ENCODE results near the gene CNTNAP2. TPM values are rescaled to one million over a fixed set of nuclear protein-coding genes. Genes with fewer than 3 reads are reported as not detected.

The CNTNAP2 gene
- total RNA-seq, 1 donor from 2014 or later, result 0.49 TPM

DNA sequence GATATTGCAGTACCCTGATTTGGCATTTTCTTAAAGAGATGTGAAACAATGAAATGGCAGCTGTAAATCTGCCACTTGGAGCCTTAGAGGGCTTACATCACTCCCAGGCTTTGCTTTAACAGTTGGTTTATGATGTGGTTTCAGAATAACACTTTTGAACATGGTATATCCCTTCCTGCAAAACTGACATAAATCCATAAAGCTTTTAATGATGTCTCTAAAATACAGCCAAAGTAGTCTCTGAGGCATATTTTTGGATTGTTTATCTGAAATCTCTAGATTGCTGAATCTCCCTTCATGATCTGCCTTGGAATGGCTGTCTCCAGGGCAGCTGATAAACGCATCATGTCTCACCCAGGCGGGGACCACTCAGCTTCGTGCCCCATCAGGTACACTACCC is 2096.1 kb downstream of the CNTNAP2 start:
- ATAC-seq (no peak), DNase-seq (ENCODE audit: low spot score) (no peak)
- intact Hi-C loops (cut with DNase I), result no loop called here

DNA sequence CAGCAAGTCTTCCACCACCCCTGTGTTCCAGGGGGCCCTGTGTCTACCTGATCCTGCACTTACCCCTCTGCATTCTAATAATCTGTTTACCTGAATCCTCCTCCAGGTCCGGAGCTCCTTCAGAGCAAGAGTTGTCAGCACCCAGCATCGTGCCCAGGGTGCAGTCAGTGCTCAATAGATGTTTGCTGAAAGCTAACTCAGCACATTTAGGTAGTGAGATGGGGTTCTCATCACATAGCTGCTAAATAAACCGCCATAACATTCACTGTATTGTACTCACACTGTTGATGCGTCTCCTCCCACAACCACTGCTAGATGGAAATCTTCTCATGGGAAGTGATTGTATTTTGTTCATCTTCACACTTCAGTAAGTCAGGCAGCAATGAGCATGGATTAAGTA is 2097.5 kb downstream of the CNTNAP2 start:
- ATAC-seq (peak; percentile 10), DNase-seq (ENCODE audit: low spot score) (no peak)
- intact Hi-C loops (cut with DNase I), result no loop called here

DNA sequence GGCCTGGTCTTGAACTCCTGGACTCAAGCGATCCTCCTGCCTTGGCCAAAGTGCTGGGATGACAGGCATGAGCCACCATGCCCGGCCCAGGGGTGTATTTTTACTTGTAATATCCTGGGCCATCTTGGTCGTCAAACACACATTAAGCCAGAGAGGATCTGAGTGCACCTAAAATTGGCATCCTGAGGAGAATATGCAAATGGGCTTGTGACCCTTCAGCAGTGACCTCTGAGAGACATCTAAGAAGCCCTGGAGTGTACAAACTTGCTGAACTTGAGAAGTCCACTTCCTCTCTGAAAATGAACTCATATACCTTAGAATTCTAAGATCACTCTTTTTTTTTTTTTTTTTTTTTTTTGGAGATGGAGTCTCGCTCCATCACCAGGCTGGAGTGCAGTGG is 2102.0 kb downstream of the CNTNAP2 start:
- no peak for ATAC-seq
- intact Hi-C loops (cut with DNase I), result no loop called here
- no peak for DNase-seq (ENCODE audit: low spot score)

DNA sequence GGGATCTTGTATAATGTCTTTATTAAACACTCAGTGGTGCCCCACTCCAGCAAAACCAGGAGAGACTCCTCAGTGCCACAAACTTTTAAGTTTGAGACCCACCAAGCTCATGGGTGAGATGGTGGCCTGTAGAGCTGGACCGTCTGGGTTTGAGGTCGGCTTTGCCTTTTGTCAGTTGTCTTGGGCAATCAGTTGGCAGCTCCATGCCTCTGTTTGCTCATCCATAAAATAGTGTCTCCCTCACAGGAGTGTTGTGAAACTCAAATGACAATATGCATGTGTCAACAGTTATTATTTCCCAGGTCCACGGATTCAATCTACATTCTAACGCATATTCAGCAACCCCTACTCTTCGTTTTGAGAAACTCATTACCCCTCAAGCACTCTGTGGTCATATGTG is 2106.1 kb downstream of the CNTNAP2 start:
- DNase-seq (ENCODE audit: low spot score), result no peak
- intact Hi-C loops (cut with DNase I), result no loop called here
- ATAC-seq, result no peak

DNA sequence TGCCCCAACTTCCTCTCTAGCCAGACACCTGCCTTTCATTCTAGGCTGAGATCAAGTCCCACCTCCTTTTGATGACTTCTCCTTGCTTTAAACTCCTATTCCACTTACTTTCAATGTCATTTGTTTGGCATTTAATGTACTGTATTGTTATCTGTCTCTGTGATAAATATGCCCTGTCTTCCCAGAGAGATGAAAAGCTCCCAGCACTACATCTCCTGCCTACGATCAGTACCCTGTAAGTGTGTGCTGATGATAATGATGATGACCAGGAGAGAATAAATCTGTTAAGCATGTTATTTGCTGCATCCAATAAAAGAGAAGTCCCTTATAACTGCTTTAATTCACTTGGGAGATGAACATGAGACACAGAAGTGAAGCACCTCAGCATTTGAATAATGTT is 2106.6 kb downstream of the CNTNAP2 start:
- intact Hi-C loops (cut with DNase I), result no loop called here
- no peak for ATAC-seq
- no peak for DNase-seq (ENCODE audit: low spot score)

DNA sequence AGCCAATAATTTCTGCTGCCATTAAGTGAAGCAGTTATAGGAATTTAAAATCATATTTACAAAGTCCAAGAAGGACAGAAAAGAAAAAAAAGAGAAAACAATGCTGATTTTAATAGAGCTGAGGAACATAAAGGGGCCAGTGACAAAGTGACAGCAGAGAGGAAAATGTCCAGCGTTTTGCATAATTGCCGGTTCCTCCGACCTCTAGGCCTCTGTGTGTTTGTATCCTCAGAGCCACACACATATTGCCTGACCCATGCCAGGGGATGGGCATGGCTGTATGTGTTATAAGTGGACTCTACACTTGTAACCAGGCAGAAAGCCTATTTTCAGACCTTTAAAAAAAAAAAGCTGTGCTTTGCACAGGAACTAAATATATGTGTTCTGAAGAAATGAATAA is 2107.1 kb downstream of the CNTNAP2 start:
- ATAC-seq, result no peak
- intact Hi-C loops (cut with DNase I), result no loop called here
- DNase-seq (ENCODE audit: low spot score), result no peak

DNA sequence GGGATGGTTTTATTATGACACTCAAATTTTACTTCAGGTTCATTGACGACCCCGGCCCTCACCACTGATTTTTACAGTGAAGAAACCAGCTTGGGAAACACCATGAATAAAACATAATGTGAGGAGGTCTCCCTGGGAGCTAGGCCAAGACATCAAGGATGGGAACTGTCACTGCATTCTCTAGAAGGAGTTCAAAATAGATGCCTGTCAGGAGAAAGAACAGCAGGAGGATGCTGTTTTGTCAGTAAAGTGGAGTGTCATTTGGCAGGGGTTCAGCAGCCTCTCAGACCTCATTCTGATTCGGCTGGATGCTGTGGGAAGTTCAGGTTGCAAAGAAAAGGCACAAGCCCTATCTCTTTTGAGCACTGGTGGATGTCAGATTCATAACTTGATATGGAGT is 2113.7 kb downstream of the CNTNAP2 start:
- DNase-seq (ENCODE audit: low spot score) (no peak), ATAC-seq (no peak)
- intact Hi-C loops (cut with DNase I), result no loop called here

DNA sequence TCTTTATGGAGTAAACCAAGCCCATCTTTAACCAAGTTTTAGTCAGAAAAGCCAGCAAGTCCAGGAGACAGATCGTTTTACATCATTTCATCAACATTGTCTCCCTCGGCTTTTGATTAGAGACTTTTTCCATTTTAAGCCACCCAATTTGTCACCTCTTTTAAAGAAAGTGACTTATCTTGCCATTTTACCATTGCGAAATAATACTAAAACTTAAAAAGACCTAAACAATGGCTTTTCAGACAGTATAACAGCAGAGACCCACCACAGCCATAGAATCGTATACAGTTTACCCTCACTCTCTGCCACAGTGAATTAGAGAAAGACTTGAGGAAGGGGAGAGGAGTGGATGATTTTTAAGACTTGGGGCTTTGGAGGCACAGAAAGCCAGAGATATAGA is 2114.3 kb downstream of the CNTNAP2 start:
- DNase-seq (ENCODE audit: low spot score), result no peak
- no peak for ATAC-seq
- intact Hi-C loops (cut with DNase I), result no loop called here

DNA sequence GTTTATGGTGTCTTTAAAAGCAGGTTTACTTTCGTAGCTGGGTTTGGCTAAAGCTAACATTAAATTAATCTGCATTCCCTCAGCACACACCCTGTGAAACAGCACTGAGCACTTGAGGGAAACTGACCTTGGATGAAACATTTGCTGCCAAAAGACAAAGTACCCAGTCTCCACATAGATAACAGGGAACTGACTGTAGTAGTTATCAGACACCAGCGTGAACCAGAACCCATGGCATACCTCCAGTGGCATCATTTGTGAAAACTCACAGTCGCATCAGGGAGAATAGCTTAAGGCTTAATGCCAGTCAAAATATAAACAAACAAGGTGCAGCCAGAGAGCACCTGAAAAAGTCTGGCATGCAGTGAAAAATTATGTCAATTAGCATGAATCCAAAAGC is 2116.2 kb downstream of the CNTNAP2 start:
- DNase-seq (ENCODE audit: low spot score) (no peak), ATAC-seq (no peak)
- intact Hi-C loops (cut with DNase I), result no loop called here

DNA sequence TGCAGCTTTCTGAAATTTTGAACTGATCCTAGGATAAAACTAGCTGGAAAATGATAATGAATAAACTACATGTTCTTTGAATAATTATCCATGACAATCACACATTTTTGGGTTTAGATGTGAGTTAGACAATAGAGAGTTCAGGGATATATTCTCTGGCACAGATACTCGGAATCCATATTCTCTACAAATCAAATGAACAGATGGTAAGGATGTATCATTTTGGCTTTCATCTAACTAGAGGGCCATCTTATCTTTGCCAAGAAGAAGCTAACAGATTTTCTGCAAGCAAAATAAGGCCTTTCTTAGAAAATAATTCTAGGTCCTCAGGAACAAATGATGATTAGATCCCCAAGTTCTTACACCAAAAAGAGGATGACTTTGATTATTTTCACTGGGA is 2118.1 kb downstream of the CNTNAP2 start:
- no peak for ATAC-seq
- DNase-seq (ENCODE audit: low spot score), result no peak
- intact Hi-C loops (cut with DNase I), result no loop called here

DNA sequence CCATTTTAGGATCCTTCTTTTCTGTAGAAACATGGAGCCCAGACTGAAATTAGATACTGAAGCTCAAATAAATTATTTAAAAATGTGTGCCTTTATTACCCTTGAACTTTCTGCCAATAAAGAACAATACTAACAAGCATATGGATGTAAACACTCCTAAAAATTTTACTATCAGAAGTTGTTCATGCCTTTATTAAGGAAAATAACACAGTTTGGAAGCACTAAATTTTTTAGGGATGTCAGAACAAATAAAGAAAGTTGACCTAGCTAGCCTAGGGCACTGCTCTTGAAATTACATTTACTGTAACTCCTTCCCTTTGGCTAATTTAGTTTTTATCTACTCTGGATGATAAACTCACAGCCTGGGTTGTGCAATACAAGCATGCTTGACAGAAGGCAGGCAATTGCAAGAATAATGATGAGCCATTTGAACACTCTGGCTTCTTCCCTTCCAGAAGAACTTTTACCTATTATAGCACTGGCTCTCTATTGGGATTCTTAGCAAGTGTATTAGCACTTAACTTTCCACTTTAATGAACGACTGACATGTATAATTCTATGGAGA is 2122.2 kb downstream of the CNTNAP2 start:
- intact Hi-C loops (cut with DNase I), result no loop called here
- ATAC-seq (peak; percentile 38), DNase-seq (ENCODE audit: low spot score) (no peak)

DNA sequence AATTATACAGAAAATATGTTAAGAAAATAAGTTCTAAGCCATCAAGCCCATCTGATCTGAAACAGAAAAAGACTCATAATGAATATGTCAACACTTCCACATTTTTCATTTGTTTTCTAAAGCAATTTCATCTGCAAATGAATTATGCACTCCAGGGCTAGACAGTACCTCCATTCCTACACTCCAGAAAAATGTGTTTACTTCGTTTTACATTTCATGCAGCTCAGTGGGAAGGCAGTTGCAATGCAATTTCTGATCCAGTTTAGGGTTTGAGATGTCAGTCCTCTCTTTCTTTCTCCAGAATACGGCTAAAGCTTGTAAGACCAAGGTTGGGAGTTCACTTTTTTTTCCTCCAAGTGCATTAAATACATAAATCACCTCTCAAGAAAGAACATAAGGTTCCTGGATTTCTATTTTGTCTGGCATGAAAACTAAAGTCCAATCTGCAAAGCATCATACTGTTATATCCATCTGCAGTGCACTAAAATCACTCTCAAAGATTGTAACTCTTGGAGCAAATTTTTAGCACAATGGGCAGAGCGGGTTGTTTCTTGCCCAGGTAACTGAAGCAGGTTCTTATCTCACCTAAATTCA is 2125.2 kb downstream of the CNTNAP2 start:
- intact Hi-C loops (cut with DNase I), result no loop called here
- no peak for DNase-seq (ENCODE audit: low spot score)
- ATAC-seq, result peak; percentile 13

DNA sequence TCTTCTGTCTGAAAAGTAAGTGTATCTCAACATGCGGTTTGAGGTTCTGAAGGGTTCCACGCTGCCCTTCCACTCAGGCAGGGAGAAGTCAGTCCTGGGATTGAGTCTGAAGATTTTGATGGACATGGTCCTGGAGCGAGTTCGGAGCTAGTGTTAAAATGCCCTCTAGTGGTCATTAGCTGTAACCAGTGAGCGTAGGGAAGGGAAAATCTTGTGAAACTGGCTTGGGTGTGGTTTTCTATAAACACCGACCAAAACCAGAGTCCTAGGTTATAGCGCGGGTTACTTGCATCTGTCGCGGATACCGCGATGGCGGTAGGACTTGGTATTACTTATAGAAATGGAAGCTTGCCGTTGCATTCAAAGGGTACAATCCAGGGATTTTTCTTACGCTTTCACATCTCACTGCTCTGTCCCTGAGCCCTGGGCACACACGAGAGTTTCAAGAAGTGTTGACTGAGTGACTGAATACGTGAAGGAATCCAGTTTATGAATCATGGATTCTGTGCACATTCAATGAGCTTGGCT is 2125.8 kb downstream of the CNTNAP2 start:
- intact Hi-C loops (cut with DNase I), result no loop called here
- DNase-seq (ENCODE audit: low spot score) (no peak), ATAC-seq (peak; percentile 87)

DNA sequence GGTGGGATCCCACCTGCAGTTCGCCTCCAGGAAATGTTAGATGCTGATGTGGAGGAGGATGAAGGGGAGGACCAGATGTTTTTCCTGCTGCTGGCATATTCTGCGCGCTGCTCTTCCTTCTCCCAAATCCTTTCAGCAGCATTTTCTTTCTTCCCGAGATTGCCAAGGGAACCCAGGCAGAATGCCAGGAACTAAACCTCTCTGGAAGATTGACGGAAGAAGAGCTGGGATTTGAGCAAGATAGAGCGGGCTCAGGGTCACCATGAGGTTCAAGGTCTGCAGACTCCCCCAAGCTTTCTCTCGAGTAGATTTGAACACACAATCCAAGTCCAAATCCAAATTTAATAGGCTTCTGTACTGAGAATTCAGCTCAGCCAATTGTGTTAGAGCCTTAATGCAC is 2128.8 kb downstream of the CNTNAP2 start:
- ATAC-seq (no peak), DNase-seq (ENCODE audit: low spot score) (no peak)
- intact Hi-C loops (cut with DNase I), result no loop called here

DNA sequence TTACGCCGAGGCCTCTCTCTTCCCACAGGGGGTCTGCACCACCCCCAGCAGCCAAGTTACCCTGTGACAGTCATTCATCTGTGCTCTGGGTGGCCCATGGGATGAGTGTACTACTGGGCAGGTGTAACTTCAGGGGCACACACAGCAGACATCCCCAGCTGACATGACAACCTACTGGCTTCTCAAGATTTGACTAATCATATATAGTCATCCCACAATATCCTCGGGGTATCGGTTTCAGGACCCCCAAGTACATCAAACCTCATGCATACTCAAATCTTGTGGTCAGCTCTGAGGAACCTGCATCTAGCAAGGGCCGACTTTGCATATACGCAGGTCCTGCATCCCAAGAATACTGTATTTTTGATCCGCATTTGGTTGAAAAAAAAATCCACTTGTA is 2137.0 kb downstream of the CNTNAP2 start:
- DNase-seq (ENCODE audit: low spot score) (no peak), ATAC-seq (no peak)
- intact Hi-C loops (cut with DNase I), result no loop called here

DNA sequence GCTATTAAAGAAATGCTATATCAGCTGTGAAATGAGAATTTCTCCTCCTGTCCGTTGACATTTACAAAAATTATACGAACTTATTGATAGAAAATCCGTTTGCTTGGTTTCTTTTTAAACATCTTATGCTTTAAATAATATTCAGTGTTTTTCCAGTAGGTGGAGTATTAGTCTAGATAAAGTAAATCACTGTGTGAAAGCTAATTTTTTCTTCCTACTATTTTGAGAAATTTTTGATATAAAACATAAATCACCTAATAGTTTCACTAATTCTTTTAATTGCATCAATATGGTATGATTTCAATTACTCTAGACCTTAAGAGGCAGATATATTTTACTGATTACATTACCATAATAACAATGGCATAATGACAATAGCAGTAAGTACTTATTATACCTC is 2138.7 kb downstream of the CNTNAP2 start:
- ATAC-seq (no peak), DNase-seq (ENCODE audit: low spot score) (no peak)
- intact Hi-C loops (cut with DNase I), result no loop called here

DNA sequence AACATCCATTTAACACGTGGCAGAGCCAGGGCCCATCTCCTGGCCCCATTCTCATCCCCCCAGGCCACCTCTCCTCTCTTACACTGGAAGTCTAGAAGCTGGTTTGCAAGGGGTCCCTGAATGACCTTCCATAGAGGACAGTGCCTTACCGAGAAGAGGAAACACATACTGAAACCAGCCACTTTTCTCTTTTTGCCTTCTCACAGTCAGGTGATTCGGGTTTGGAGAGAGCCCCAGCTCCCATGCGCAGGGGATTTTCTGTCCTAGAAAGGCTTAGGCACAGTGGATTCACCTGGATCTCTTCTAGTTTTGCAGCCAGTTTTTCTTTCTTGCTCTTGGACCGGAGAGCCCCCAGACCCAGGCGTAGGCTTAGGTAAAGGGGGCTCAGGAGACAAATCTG is 2139.8 kb downstream of the CNTNAP2 start:
- DNase-seq (ENCODE audit: low spot score), result no peak
- intact Hi-C loops (cut with DNase I), result no loop called here
- ATAC-seq, result no peak

DNA sequence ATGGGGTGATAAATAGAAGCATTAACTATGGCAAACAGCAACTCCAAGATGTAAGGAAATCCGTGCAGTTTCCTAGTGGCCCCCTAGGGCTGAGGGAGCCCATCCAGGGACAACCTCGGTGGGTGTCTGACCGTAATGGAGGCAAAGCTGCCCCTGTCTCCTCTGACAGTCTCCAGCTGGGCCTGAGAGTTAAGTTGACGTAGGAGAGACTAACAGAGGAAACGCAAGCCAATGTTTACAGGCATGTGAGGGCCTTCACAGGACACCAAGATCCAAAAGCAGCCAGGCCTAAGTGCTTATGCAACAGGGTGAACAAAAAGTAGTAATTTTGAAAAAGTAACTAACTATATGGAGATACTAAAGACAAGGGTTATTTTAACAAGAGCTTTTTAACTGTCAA is 2144.0 kb downstream of the CNTNAP2 start:
- DNase-seq (ENCODE audit: low spot score) (no peak), ATAC-seq (peak; percentile 45)

DNA sequence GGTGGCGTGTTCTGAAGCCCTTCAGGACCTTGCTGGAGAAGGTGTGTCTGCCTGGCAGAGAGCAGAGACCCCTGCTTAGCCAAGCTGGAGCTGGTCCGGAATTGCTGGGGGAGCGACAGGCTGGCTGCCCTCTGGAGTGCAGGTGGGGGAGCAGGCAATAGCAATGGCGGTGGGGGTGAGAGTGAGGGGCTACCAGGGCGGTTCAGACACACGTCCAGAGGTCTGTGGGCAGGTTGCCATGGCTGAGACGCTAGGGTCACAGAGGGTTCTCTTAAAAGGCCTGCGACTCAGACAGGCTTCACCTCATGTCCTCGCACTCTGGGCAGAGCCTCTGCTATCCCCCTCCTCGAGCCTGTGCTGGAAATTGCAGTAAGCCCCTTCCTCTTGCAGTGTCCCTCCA is 2144.9 kb downstream of the CNTNAP2 start:
- DNase-seq (ENCODE audit: low spot score) (no peak), ATAC-seq (no peak)
- intact Hi-C loops (cut with DNase I), result no loop called here

More for the DNA sequence above, 2144.0 kb downstream of the CNTNAP2 start:
- intact Hi-C loops (cut with DNase I), result no loop called here

DNA sequence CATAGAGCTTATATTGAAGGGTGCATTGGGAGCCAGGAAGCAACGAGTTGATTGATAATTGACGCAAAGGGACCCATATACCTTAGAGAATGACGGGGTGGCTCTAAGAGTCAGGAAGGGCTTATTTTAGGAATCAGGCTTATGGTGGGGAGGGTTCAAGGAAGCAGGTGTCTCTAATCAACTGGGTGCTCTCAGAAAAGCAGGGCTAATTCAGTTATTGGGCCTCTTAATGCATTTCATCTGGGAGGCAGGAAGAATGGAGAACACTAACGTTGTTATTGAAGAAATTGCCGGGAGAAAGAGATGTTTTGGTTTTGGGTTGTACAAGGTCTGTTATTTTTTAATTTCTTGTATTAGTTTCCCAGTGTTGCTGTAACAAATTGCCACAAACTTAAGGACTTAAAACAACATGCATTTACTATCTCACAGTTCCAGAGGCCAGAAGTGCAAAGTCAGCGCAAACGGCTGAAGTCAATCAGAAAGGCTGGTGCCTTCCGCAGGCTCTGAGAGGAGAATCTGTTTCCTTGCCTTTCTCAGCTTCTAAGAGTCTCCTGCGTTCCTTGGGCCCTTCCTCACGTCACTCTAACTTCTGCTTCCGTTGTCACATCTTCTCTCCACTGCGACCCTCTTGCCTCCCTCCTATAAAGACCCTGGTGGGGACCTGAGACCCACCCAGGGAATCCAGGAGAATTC is 2145.5 kb downstream of the CNTNAP2 start:
- intact Hi-C loops (cut with DNase I), result no loop called here
- DNase-seq (ENCODE audit: low spot score), result no peak
- peak; percentile 50 for ATAC-seq

Data from sciatic nerve (tissue), 2 donors.